ENCODE results near the gene TREML1. TPM values are rescaled to one million over a fixed set of nuclear protein-coding genes. Genes with fewer than 3 reads are reported as not detected.

The TREML1 gene
- total RNA-seq, 1 experiment from 2014 or later: not detected

DNA sequence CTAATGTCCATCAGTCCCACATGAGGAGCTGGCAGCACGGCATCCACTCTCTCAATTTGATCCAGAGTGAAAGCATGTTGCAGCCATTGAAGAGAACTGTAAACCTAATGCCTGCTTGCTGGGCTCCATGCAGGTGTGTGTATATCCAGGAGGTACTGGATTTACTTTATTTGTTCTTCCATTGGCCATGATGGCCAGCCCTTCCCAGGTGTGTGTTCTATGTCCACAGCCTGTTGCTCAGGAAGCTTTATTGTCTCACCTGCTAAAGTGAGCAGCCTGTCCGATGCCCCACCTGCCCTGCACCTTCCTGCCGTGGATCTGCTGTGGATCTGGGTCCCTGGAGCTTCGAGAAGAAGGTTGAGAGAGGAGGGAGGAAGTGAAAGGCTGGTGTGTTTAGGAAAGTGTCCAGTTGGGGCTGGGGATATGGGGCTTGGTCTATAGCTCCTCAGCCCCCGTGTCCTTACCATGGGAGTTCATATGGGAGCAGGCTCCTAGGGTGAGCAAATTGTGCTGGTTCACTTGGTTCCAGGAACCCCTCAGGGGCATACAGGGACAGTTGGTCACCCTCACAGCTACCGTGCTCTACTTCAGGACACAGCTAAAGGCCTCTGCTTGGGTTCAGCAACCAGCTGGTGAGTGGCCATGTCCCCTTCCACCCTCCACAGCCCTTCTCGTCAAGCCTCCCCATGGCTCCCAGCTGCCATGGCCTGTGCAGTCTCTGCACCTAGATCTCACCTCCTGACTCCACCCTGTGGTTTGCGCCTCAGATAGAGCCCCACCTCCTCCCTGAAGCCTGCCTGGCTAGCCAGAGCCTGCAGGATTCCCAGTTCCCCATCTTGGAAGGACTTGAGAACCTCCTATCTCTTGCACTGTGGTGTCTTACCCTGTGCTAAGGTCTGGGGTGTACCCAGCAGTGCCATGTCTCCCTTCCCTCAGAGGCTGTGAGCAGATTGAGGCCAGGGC, 34.1 kb upstream of the TREML1 start:
- intact Hi-C loops (cut with micrococcal nuclease; ENCODE audit: unreplicated experiment): no loop called here
- H3K27ac ChIP-seq (ENCODE audit: low read depth, low read length, poor library complexity, severe bottlenecking): no peak overlapping the region
- no peak for DNase-seq (ENCODE audit: low spot score)
- CTCF ChIA-PET: no interaction called here
- H3K27me3 ChIP-seq (replicated peaks; ENCODE audit: insufficient read depth, low read depth, low read length, poor library complexity): no peaks in the 10 kb centered on the region
- BruUV-seq (replicated peaks): no TSS peak
- POLR2A ChIA-PET (ENCODE audit: low non-redundant PET): interaction anchor here (0.6 kb wide), 1 partner anchor 20 kb away, joined by 4 read pairs; no protein-coding TSS in a partner anchor
- no peaks in the 10 kb centered on the region for H3K4me1 ChIP-seq (ENCODE audit: insufficient read depth, low read length, poor library complexity, severe bottlenecking)
- H3K9me3 ChIP-seq (ENCODE audit: low read depth, low read length, poor library complexity, severe bottlenecking): no peaks in the 10 kb centered on the region
- no peaks in the 10 kb centered on the region for H3K36me3 ChIP-seq (ENCODE audit: insufficient read depth, low read length, poor library complexity, severe bottlenecking)
- TF ChIP-seq, protein P1, sequence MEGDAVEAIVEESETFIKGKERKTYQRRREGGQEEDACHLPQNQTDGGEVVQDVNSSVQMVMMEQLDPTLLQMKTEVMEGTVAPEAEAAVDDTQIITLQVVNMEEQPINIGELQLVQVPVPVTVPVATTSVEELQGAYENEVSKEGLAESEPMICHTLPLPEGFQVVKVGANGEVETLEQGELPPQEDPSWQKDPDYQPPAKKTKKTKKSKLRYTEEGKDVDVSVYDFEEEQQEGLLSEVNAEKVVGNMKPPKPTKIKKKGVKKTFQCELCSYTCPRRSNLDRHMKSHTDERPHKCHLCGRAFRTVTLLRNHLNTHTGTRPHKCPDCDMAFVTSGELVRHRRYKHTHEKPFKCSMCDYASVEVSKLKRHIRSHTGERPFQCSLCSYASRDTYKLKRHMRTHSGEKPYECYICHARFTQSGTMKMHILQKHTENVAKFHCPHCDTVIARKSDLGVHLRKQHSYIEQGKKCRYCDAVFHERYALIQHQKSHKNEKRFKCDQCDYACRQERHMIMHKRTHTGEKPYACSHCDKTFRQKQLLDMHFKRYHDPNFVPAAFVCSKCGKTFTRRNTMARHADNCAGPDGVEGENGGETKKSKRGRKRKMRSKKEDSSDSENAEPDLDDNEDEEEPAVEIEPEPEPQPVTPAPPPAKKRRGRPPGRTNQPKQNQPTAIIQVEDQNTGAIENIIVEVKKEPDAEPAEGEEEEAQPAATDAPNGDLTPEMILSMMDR (conservative IDR thresholded peaks at IDR 0.05; ENCODE audit: low read depth, low read length): no peak
- TF ChIP-seq EZH2 (IDR thresholded peaks at IDR 0.05; ENCODE audit: borderline replicate concordance, low read depth, low read length, poor library complexity, severe bottlenecking): no peak
- no peak overlapping the region for H3K4me3 ChIP-seq (ENCODE audit: low read depth, low read length, poor library complexity, severe bottlenecking)

DNA sequence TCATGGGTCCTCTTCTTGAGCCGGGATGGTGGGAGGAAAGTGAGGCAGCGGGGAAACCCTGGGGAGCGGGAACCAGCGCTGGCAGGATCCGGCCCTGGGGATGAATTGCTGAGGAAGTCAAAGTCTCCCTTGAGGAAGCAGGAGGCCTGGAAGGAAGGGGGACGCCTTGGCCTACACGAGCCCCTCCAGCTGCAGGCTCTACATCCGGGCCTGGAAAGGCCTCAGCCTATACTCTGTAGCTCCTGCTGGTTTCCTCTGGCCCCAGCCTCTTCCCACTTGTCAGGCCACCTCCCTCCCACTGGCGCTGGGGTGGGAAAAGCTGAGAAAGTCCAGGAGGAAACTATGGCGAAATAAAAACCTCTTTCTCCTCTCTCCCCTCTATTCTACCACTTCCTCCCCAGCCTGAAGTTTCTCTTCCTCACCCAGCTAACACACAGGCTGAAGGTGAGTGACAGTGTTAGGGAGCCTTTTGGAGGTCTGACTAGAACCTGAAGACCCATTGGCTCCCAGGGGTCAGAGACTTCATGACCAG, 31.9 kb upstream of the TREML1 start:
- Histone ChIP-seq H3K27me3 (replicated peaks; ENCODE audit: insufficient read depth, low read depth, low read length, poor library complexity) (no peaks in the 10 kb centered on the region), H3K4me3 (ENCODE audit: low read depth, low read length, poor library complexity, severe bottlenecking) (no peak overlapping the region), H3K4me1 (ENCODE audit: insufficient read depth, low read length, poor library complexity, severe bottlenecking) (no peaks in the 10 kb centered on the region), H3K27ac (ENCODE audit: low read depth, low read length, poor library complexity, severe bottlenecking) (no peak overlapping the region), H3K36me3 (ENCODE audit: insufficient read depth, low read length, poor library complexity, severe bottlenecking) (no peaks in the 10 kb centered on the region), H3K9me3 (ENCODE audit: low read depth, low read length, poor library complexity, severe bottlenecking) (no peaks in the 10 kb centered on the region)
- ChIA-PET CTCF (no interaction called here), POLR2A (ENCODE audit: low non-redundant PET) (no interaction called here)
- no TSS peak for BruUV-seq (replicated peaks)
- DNase-seq (ENCODE audit: low spot score): no peak
- intact Hi-C loops (cut with micrococcal nuclease; ENCODE audit: unreplicated experiment): no loop called here
- TF ChIP-seq, protein P1 (conservative IDR thresholded peaks at IDR 0.05; ENCODE audit: low read depth, low read length): no peak
- TF ChIP-seq EZH2 (IDR thresholded peaks at IDR 0.05; ENCODE audit: borderline replicate concordance, low read depth, low read length, poor library complexity, severe bottlenecking): no peak

DNA sequence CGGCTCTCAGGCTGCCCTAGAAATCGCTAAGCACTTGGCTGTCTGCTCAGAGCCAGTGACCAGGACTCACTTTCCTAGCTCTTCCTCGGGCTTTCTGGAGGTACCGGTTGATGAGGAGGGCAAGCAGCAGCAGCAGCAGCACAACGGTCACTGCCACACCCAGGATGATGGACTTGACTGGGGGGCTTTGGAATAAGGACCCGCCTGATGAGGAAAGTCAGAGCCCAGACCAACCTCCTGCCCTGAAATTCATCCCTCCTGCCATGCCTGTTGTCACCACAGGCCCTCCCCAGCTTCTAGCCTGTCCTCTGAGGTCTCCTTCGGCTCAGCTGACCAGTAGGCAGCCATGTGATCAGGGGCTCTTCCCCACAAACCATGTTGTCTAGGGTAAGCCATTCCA, 30.6 kb upstream of the TREML1 start:
- DNase-seq (ENCODE audit: low spot score): no peak
- H3K27ac ChIP-seq (ENCODE audit: low read depth, low read length, poor library complexity, severe bottlenecking): no peak overlapping the region
- no peaks in the 10 kb centered on the region for H3K27me3 ChIP-seq (replicated peaks; ENCODE audit: insufficient read depth, low read depth, low read length, poor library complexity)
- intact Hi-C loops (cut with micrococcal nuclease; ENCODE audit: unreplicated experiment): no loop called here
- BruUV-seq (replicated peaks): no TSS peak
- H3K4me1 ChIP-seq (ENCODE audit: insufficient read depth, low read length, poor library complexity, severe bottlenecking): no peaks in the 10 kb centered on the region
- H3K36me3 ChIP-seq (ENCODE audit: insufficient read depth, low read length, poor library complexity, severe bottlenecking): no peaks in the 10 kb centered on the region
- POLR2A ChIA-PET (ENCODE audit: low non-redundant PET): no interaction called here
- no peaks in the 10 kb centered on the region for H3K9me3 ChIP-seq (ENCODE audit: low read depth, low read length, poor library complexity, severe bottlenecking)
- H3K4me3 ChIP-seq (ENCODE audit: low read depth, low read length, poor library complexity, severe bottlenecking): no peak overlapping the region
- CTCF ChIA-PET: no interaction called here
- no peak for TF ChIP-seq EZH2 (IDR thresholded peaks at IDR 0.05; ENCODE audit: borderline replicate concordance, low read depth, low read length, poor library complexity, severe bottlenecking)
- TF ChIP-seq, protein P1 (conservative IDR thresholded peaks at IDR 0.05; ENCODE audit: low read depth, low read length): no peak

Measured in A673 (cell line).